Left lung (tissue), 10 donors: ENCODE data around the gene CENPA. TPM values are rescaled to one million over a fixed set of nuclear protein-coding genes. Genes with fewer than 3 reads are reported as not detected.

Experiments used
- ATAC-seq: fragments of 200-7000 bp; cut with Tn5 transposase; one replicate; pipeline ENCODE4 v1.9.1; 2020; ENCODE audit warnings: moderate library complexity
- DNase-seq, 4 donors: peaks; one replicate each; pipeline ENCODE4 v3.0.0-alpha.2; 2013 to 2020
- H3K27ac ChIP-seq, 2 donors: fragments of 200-600 bp; sonication (generic) in 1 of 2; one replicate each; pipeline versions ENCODE4 v1.5.0 to v1.8.0; 2020 to 2021
- H3K27me3 ChIP-seq, 2 donors: fragments of 200-600 bp; sonication (generic) in 1 of 2; one replicate each; pipeline versions ENCODE4 v1.5.0 to v1.8.0; 2020 to 2021
- H3K36me3 ChIP-seq, 2 donors: fragments of 200-600 bp; sonication (generic) in 1 of 2; one replicate each; pipeline versions ENCODE4 v1.5.0 to v1.8.0; 2020 to 2021
- H3K4me1 ChIP-seq, 2 donors: fragments of 200-600 bp; one replicate each; pipeline ENCODE4 v1.8.0; 2021
- H3K4me3 ChIP-seq, 2 donors: fragments of 200-600 bp; sonication (generic) in 1 of 2; one replicate each; pipeline versions ENCODE4 v1.5.0 to v1.8.0; 2020 to 2021; ENCODE audit warnings: mild to moderate bottlenecking in 1 of 2
- H3K9me3 ChIP-seq, 2 donors: fragments of 200-600 bp; sonication (generic) in 1 of 2; one replicate each; pipeline versions ENCODE4 v1.5.0 to v1.8.0; 2020 to 2021
- intact Hi-C, 2 donors: fragments of 100-400 bp; cut with DNase I; formaldehyde crosslinking; loops; one replicate each; pipeline versions ENCODE4 v1.11.2 to v1.14.2; 2022
- polyA plus RNA-seq, 6 donors: library from polyadenylated mRNA; unstranded; fragments of 120-200 nt; gene quantifications; one replicate each; pipeline ENCODE4 v1.2.1, GENCODE V29; 2013; ENCODE audit not compliant: insufficient read length in 6 of 6
- total RNA-seq, 2 donors: library from RNA; stranded (reverse); fragmentation: NEBNext Ultra II Directional; extraction: Animal tissue kit (Norgen Biotek cat#: 25700); gene quantifications; one replicate each; pipeline ENCODE4 v1.2.1, GENCODE V29; 2021
- TF ChIP-seq, protein P1 (sequence below), 2 donors: fragments of 200-600 bp; sonication (generic) in 1 of 2; IDR thresholded peaks; one replicate each; pipeline versions ENCODE4 v1.5.0 to v1.8.0; 2021; ENCODE audit warnings: antibody characterized with exemption in 2 of 2
- donor health status: DM: no; HTN: yes; CAD: no.
- donor health status: DM: no; HTN: no; CAD: no.

CENPA gene
- total and polyA plus RNA-seq, 8 donors = 0.99 to 27.0 (median 12.5) TPM

DNA sequence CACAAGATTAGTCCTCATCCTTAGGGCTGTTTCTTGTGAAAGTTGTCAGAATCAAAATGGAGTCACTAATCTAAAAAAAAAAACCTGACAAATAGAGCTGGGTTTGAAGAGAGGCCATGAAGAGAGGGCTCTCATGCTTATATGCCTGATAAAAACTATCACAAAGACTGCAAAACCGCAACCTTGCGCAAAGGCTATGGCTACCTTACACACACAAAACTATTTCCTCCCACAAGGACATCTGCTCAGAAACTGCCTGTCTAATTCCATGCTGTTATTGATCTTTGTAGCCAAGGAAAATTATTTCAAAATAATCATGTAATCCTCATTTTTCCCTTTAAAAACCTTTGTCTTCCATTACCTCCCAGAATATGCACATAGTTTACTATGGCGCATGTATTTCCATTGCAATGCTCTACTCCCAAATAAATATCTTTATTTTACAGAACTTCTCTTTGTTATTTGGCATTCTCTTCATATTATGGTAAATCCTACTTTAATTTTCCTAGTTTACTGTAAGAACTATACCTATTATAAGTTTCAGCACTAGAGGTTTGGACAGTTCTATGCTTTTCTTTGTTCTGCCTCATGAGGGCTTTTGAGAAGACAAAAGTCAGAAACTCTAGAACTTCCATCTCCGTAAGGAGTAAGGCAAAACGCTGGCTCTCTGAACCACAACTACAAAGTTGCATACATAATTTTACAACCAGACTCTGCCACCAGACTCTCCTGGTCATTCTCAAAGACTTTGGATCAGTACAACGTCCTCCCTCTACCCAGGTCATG is 52.5 kb downstream of the CENPA start:
- DNase-seq = peak in 1 of 4 donors; percentile 17
- no peak for ATAC-seq
- peaks cover 3 to 67% of the 10 kb centered on the region in 2 donors for H3K27me3 ChIP-seq

DNA sequence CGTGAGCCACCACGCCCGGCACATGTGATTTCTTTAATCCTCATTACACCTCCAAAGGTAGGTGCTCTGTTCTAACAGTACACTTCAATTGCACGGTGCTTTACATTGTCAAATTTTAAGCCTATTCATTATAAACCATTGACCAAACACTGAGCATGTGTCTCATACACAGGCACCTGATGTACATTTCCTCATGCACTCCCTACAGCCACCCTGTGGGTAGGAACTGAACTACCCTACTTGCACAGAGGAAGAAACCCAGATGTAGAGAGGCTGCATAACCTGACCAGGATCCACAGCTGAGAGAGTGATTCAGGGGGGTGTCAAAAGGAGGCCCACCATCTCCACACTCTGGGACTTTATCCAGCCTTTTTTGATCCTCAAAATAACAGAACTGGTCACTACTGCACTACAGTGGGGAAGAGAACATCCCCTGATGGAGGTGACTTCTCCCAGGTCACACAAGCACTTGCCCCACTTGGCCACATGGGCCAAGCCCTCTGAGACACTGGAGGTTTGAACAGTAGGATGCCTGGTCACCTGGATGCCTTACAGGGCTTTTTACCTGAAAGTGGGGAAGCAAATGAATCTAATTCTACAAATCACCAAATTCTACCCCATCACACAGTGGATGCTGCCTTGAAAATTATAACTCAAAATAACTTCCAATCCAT is 55.2 kb downstream of the CENPA start:
- TF ChIP-seq, protein P1, sequence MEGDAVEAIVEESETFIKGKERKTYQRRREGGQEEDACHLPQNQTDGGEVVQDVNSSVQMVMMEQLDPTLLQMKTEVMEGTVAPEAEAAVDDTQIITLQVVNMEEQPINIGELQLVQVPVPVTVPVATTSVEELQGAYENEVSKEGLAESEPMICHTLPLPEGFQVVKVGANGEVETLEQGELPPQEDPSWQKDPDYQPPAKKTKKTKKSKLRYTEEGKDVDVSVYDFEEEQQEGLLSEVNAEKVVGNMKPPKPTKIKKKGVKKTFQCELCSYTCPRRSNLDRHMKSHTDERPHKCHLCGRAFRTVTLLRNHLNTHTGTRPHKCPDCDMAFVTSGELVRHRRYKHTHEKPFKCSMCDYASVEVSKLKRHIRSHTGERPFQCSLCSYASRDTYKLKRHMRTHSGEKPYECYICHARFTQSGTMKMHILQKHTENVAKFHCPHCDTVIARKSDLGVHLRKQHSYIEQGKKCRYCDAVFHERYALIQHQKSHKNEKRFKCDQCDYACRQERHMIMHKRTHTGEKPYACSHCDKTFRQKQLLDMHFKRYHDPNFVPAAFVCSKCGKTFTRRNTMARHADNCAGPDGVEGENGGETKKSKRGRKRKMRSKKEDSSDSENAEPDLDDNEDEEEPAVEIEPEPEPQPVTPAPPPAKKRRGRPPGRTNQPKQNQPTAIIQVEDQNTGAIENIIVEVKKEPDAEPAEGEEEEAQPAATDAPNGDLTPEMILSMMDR (IDR thresholded peaks at IDR 0.05) = no peak
- no peaks in the 10 kb centered on the region for H3K36me3 ChIP-seq
- ATAC-seq (no peak), DNase-seq (no peak)
- peaks cover 15 to 75% of the 10 kb centered on the region in 2 donors for H3K27me3 ChIP-seq
- H3K4me1 ChIP-seq = no peaks in the 10 kb centered on the region
- H3K9me3 ChIP-seq = no peaks in the 10 kb centered on the region
- no peak overlapping the region for H3K4me3 ChIP-seq
- no peak overlapping the region for H3K27ac ChIP-seq
- intact Hi-C loops = loop anchor here in 1 of 2 donors (10.0 kb wide), 1 partner anchor 174 kb away; no protein-coding TSS in a partner anchor

More for the DNA sequence above, 52.5 kb downstream of the CENPA start:
- Histone ChIP-seq H3K36me3 (no peaks in the 10 kb centered on the region), H3K9me3 (no peaks in the 10 kb centered on the region), H3K4me1 (no peaks in the 10 kb centered on the region), H3K4me3 (no peak overlapping the region), H3K27ac (no peak overlapping the region)
- TF ChIP-seq, protein P1 (IDR thresholded peaks at IDR 0.05) = no peak
- intact Hi-C loops = no loop called here

DNA sequence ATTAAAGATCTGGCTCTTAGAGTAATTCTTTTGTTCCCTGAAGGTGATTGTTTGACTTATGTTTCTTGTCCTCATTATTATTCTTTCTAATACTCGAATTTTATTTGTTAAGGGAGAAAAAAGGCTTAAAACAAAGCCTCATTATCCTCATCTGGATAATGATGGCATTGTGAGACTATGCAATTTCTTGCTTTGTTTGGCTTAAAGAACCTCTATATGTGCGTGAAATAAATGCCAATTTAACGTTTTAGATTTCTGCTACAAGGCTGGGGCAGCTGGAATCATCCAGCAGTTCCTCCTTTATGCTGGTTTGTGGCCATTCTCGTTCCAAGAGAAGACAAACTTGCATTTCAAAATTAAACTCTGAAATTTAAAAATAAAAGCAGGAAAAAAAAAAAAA is 57.2 kb downstream of the CENPA start:
- Histone ChIP-seq H3K36me3 (no peaks in the 10 kb centered on the region), H3K4me1 (peaks cover 0 to 18% of the 10 kb centered on the region in 2 donors), H3K27me3 (peaks cover 33 to 94% of the 10 kb centered on the region in 2 donors), H3K4me3 (no peak overlapping the region), H3K27ac (no peak overlapping the region), H3K9me3 (no peaks in the 10 kb centered on the region)
- TF ChIP-seq, protein P1 (IDR thresholded peaks at IDR 0.05) = no peak
- intact Hi-C loops = loop anchor here in 1 of 2 donors (10.0 kb wide), 1 partner anchor 172 kb away; no protein-coding TSS in a partner anchor
- ATAC-seq (no peak), DNase-seq (no peak)

Other genes starting within 250 kb of the CENPA start
- not detected for gene CIB4, start 144.7 kb upstream of the CENPA start, total RNA-seq
- gene CIB4, start 144.7 kb upstream of the CENPA start, polyA plus RNA-seq = 1 to 10 TPM; 1.0 to 2.4 (median 1.8) TPM
- 10 to 100 TPM; 17.8 to 24.1 TPM for gene KCNK3, start 93.3 kb upstream of the CENPA start, total RNA-seq
- 10 to 100 TPM; 22.7 to 34.9 (median 31.7) TPM for gene KCNK3, start 93.3 kb upstream of the CENPA start, polyA plus RNA-seq
- 10 to 100 TPM; 45.6 to 62.1 TPM for gene SLC35F6, start 21.8 kb upstream of the CENPA start, total RNA-seq
- 10 to 100 TPM; 10.0 to 13.5 (median 11.0) TPM for gene SLC35F6, start 21.8 kb upstream of the CENPA start, polyA plus RNA-seq
- not detected for gene DPYSL5, start 62.1 kb downstream of the CENPA start, total RNA-seq
- gene DPYSL5, start 62.1 kb downstream of the CENPA start, polyA plus RNA-seq = under 1 TPM; 0.07 to 0.37 (median 0.23) TPM
- gene MAPRE3, start 184.6 kb downstream of the CENPA start, total RNA-seq = 10 to 100 TPM; 13.5 to 23.5 TPM
- 10 to 100 TPM in 2 of 6 donors, 1 to 10 TPM in 4; 7.1 to 12.4 (median 9.4) TPM for gene MAPRE3, start 184.6 kb downstream of the CENPA start, polyA plus RNA-seq
- gene TMEM214, start 246.9 kb downstream of the CENPA start, total RNA-seq = 100 to 1,000 TPM in 1 of 2 donors, 10 to 100 TPM in 1; 84.6 to 105 TPM
- gene TMEM214, start 246.9 kb downstream of the CENPA start, polyA plus RNA-seq = 10 to 100 TPM; 59.8 to 90.4 (median 67.8) TPM